ENCODE results near the gene LGI4.
"Not testable (repeated sequence)": the region's sequence is repeated elsewhere in the genome, so short reads cannot be mapped to it uniquely, and the experiment has no call there.

Gene LGI4

DNA sequence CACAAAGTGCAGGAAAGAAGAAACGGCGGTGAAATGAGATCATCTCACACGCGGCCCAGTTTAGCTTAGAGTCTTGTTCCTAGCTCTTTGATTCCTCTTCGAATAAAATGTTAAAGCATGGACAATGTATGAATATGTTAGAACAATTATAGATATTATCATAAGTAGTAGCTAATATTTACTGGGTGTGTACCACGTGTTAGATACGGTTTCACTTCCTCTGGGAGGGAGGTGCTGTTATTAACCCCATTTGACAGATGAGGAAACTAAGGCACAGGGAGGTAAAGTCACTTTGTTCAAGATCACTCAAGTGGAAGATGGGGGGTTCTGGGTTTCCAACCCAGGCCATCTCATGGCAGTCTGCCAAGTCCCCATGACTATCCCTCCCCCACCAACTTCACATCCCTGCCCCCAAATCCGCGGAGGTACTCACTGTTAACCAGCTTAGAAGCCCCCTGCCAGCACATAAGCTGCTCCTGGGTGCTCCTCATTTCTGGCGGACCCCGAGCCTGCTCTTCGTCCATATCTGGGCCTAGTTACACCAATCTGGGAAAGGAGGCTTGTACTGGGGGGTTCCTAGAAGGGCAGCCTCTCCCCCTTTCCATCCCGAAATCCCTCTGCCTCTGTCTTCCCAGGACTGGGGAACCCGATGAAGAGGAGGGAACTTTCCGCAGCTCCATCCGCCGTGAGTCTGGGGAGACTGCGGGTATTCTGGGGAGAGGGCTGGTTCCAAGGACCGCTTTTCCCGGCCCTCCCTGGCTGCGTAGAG, 7.2 kb upstream of the LGI4 start:
- peak; percentile 40 for DNase-seq (ENCODE audit: low spot score)

DNA sequence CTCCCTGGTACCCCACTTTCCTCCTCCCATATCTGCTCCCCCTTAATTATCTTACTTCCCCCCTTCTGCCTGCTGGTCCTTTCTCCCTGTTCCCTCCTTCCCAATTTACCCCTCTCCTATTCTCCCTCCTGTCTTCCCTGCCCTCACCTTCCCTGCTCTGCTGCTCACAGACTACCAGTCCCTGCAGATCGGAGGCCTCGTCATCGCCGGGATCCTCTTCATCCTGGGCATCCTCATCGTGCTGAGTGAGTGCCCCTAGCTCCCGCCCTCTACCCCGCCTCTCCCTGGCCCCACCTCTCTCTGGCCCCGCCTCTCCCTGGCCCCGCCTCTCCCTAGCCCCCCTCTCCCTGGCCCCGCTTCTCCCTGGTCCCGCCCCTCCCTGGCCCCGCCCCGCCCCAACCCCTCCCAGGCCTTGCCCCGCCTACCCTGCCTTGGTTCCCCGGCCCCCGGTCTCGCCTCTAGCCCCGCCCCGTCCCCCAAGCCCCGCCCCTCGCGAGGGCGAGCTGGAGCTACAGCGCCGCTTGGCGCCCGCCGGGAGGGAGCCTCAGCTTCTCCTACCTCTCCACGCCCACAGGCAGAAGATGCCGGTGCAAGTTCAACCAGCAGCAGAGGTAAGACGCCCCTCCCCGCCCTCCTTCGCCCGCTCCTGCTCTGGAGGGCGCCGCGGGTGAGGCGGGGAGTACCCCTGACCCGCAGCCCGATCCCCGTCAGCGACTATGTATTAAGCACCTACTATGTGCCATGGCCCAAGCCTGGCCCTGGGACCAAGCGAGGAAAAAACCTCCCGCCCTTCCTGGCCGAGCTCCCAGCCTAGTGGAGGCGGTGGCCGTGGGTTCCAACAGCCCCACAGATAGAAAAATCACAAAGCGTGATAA, 6.3 kb upstream of the LGI4 start:
- peak; percentile 95 for DNase-seq (ENCODE audit: low spot score)

DNA sequence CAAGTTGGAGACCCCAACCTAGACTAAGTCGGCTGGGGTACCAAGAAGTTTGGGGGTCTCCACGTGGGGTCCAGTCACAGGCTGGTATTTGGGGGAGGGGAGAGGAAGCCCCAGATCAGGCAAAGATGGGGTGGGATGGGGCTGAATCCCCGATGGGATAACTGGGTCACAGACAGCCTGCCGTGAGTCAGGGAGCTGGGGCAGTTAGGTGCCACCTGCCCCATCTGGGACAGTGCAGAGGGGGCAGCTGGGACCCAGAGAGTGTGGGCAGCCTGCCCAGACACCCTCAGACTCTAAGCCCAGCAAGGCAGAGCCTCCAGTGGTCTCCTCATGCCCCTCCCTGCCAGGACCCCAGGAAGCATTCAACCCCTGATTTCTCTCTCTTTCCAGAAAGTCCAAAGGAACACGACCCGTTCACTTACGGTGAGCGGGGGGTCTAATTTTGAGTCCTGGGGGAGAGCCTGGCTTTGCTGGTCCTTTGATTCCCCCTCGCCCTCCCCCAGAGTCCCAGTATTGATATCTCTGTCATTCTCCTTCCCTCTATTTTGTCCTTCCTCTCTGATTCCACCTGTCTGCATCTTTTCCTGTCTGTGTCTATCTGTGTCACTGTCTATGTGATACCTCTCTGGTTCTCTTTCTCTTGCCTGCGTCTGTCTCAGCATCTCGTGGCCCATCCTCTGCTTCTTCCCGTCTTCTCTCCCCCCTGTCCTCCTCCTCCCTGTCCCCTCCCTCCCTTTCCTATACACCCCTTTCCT, 5.5 kb upstream of the LGI4 start:
- no peak for DNase-seq (ENCODE audit: low spot score)

DNA sequence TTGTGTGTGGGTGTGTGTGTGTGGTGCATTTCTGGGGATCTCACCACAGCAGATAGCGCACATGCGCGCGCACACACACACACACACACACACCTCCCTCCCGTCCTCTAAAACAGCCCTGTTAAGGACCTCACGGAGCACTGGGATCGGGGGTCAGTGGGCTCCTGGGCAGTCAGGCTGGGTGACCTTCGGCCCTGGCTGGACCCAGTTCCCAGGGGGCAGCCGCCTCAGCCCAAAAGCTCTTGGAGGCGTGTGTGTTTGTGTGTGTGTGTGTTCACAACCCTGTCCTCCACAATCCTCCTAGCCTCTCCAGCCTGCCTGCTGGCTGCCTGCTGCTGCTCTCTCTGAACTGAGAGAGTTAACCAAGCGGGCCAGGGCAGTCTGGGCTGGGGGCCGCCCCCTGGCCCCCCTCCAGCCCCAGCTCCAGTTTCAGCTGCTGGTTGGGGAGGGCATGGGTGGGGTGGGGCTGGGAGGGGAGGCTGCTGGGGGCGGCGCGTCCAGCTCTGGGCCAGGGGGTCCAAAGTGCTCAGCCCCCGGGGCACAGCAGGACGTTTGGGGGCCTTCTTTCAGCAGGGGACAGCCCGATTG, 3.5 kb upstream of the LGI4 start, which contains the start of gene FXYD1:
Gene FXYD1 (plus strand): TSS at position 520 of the 588 bp plus-strand sequence. CDS start 1,256 bp downstream, outside the sequence.
- DNase-seq (ENCODE audit: low spot score) = no peak

DNA sequence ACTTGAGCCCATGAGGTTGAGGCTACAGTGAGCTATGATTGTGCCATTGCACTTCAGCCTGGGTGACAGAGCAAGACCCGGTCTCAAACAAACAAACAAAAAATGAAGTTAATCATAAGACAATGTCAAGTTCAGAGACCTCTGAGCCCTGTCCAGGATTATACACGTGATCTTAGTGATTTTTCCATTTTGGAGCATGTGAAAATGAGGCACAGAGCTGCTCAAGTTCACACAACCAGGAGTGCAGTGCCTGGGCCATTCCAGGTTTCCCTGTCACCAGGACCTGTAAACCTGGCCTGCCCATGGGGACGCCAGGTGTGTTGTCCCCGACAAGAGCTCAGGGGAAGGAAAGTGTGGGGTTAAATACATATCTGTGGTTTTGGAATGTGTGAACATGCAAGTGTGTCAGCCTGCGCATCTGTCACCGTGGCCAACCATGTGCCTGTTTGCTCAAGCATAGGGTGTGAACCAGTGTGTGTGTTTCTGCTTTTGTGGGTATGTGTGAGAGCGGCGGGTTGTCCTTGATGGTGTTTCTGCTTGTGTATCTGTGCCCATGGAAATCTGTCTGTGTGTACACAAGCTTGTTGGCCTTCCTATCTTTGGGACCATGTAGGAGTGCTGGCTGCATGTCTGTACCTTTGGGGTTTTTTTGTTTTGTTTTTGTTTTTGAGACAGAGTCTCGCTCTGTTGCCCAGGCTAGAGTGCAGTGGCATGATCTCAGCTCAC, 2.3 kb upstream of the LGI4 start:
- DNase-seq (ENCODE audit: low spot score) = no peak

DNA sequence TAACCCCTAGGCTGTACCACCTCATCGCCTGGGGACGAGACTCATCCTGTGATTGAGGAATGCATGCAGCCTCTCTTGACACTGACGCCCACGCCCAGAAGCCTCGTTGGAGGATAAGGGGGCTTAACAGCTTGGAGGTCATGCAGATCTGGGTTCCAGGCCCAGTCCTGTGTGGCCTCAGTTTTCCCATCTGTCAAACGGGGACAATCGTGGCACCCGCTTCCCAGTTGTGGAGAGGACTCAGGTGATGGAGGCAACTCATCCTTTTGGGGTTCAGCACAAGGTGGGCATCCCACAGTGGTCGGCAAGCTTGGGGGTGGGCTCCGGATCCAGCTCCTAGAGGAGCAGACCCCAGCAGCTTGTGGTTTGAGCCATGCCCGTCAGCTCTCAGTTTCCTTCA, 1.4 kb upstream of the LGI4 start:
- DNase-seq (ENCODE audit: low spot score) = no peak

DNA sequence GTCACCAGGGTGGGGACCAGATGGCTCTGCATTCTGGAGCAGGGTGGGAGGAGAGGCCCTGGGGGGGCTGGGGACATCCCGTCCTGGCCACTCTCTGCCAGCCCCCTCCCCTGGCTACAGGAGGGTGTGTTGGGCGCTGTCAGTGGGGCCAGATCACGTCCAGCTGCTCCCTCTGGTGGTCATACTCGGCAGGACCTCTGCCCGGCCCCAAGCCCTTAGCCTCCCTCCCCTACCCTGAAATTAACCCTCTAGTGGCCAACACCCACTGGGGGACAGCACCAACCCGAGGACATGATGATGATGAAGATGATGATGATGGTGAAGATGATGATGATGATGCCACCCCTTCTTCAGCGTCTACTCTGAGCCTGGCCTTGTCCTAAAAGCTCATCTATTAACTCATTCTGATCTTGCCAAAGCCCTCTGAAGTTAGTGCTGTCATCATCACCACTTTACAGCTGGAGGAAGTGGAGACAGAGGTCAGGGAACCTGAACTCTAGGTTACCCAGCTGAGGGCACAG, 590 bp upstream of the LGI4 start:
- DNase-seq (ENCODE audit: low spot score) = peak; percentile 65

DNA sequence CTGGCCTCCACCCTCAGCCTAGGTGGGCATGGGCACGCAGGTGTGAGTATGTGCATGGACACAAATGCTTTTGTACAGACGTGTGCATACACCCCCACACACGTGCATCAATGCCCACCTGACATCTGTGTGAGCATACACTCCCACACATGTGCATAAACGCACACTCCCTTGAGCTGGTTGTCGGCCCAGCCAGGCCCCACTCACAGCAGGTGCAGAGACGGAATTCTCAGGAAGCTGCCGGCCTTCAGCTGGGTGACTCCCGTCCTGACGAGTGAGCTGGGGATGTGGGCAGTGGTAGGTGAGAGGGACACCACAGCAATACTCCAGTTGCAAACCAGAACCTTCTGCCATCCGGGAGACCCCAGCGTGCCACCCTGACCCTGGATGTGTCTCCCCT, 1.0 kb downstream of the LGI4 start:
- no peak for DNase-seq (ENCODE audit: low spot score)

DNA sequence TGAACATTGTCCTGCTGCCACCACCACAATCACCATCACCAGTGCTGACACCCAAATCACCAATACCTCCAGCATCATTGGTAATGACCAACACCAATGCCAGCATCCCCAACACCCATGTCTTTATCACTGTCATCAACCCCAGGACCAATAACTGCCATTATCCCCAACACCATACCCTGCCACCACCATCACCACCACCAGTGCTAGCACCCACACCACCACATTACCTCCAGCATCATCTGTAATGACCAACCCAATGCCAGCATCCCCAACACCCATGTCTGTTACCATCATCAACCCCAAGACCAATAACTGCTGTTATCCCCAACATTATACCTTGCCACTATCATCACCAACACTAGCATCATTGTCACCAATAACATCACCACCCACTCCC, 2.6 kb downstream of the LGI4 start:
- no peak for DNase-seq (ENCODE audit: low spot score)

DNA sequence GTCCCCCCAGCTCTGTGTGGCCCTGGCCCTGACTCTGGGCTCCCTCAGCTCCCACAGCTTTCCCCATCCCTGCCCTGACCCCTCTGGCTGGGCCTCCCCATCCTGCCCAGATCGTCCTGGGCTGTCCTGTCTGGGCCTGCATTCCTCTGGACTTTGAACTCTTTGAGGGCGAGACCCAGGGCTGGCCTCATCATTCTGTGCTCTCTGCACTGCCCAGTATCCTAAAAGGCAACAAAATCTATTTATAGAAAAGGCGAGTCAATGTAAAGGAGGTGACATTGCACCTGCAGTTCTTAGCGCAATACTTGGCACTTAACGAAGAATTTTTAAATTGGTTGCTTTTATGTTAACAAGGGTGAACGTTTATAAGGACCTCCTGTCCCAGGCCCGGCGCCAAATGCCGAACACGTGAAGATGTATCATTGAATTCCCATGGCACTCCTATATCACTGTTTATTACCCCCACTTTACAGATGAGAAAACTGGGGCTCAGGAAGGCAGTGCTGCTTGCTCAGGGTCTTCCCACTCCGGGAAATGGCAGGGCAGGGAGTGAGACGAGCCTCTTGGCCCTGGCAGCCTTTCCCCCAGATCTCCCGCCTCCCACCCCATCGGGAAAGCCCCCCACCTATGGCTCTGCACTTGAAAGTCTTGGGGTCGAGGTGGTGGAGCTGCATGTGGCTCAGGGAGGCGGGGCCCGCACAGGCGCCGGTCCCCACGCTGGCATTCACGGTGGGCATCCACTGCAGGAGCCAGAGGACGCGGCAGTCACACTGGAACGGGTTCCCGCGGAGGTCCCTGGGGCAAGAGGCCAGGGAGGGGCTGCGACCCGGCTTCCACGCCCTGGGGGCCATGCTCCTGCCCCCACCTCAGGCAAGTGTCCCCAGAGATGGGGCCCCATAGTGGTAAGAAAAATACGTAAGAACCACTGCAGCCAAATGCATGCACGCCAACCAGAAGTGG, 3.8 kb downstream of the LGI4 start:
- no peak for DNase-seq (ENCODE audit: low spot score)

DNA sequence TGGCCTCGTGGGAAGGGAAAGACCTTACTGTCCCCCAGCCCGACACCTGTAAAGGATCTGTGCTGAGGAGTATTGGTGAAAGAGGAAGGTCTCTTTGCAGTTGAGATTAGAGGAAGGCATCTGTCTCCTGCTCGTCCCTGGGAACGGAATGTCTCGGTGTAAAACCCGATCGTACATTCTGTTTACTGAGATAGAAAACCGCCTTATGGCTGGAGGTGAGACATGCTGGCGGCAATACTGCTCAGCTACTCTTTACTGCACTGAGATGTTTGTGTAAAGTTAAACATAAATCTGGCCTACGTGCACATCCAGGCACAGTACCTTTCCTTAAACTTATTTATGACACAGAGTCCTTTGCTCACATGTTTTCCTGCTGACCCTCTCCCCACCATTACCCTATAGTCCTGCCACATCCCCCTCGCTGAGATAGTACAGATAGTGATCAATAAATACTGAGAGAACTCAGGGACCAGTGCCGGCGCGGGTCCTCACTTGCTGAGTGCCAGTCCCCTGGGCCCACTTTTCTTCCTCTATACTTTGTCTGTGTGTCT, 5.1 kb downstream of the LGI4 start:
- not testable (repeated sequence) for DNase-seq (ENCODE audit: low spot score)

DNA sequence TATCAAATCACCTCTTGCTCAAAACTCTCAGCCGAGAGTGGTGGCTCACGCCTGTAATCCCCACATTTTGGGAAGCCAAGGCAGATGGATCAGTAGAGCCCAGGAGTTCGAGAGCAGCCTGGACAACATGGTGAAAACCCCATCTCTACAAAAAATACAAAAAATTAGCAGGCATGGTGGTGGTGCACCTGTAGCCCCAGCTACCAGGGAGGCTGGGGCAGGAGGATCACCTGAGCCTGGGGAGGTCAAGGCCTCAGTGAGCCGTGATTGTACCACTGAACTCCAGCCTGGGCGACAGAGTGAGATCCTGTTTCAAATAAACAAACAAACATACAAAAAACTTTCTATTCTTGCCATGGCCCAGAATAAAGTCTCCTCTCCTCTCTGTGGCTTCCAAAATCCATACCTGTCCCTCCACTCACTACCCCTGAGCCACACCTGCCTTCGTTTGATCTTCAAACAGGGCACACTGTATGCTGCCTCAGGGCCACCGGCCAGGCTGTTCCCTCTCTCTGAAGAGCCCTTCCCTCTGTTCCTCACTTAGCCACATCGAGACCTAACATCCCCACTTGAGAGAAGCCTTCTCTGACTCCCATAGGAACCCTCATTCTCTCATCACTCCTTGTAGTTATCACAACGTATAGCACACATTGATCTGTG, 6.3 kb downstream of the LGI4 start:
- DNase-seq (ENCODE audit: low spot score) = no peak

DNA sequence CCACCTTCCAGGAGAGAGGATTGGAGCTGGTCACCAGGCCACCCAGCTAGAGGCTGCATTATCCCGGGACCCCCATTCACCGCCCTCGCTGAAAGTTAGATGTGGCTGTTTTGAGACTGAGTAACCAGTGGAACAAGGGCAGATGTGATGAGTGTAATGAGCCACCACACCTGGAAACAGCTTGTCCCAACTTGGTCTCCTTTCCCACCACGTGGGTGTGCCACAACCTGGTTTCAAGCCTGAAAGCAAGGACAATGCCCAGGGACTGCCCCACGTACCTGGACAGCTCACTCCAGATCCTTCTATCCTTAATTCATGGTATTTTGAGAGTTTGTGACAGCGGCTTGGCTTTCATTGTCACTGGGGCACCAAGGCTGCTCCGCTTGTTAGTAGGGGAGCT, 7.0 kb downstream of the LGI4 start:
- DNase-seq (ENCODE audit: low spot score) = no peak

DNA sequence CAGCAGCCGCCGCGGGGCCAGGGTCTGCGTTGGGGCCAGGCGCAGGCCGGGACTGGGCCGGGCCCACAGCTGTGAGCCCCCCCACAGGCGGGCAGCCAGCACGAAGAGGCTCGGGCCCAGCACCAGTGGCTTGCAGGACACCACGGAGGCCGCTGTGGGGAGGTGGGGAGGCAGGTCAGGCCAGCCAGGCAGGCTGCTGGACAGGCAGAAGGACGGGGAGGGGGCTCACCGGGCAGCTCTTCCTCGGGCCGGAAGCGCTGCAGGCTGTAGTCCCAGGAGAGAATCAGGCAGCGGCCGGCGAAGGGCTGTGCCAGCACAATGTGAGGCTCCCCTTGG, 8.3 kb downstream of the LGI4 start:
- DNase-seq (ENCODE audit: low spot score) = no peak

DNA sequence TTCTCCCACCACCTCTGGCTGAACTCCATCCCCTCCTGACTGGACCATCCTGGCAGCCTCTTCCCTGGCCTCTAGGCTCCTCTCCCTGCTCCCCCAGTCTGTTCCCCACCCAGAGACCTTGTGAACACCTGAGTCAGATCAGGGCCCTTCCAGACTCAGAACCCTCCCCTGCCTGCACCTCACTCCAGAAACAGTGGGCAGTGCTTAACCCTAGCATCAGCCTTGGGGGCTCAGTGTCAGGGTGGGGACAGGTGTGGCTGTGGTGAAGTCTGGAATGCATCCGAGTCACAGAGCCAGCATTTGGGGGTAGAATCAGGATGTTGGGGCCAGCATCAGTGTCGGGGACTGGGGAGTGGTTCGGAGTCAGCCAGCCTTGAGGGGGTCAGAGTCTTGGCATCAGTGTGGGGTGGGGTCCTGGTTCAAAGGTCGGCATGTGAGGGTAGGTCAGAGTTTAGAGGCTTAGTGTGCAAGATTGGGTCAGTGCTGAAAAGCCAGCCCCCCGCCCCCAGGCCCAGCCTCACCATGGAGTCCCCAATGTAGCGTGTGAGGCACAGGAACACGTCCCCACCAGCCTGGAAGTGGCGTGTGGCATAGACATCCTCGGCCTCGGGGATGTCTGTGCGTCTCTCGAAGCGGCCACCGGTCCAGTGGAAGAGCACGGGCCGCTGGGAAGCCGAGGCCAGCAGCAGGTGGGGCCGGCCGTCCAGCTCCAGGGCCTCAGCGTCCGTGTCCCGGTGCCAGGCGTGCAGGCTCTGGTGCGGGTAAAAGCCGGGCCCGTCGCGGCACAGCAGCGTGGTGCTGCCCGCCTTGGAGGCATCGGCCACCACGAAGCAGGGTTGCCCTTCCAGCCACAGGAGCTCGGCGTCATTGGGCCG, 8.9 kb downstream of the LGI4 start:
- DNase-seq (ENCODE audit: low spot score) = no peak

DNA sequence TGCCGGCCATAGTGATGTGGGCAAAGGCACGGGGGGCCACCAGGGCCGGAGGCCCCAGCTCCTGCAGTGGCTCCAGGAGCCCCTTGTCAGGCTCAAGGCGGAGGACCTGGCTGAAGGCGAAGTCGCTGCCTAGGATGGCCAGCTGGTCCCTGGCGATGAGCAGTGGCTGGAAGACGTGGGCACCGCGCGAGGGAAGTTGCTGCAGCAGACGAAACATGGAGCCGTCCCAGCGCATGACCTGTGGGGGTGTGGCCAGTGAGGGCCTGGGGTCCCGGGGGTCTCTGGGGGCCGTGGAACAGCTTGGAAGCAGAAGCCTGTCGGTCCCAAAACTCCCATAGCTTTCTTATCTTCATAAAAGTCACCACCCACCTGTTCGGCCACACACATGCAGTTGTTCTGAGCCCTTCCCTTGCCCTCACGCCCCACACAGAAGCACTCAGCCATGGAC, 9.6 kb downstream of the LGI4 start:
- no peak for DNase-seq (ENCODE audit: low spot score)

DNA sequence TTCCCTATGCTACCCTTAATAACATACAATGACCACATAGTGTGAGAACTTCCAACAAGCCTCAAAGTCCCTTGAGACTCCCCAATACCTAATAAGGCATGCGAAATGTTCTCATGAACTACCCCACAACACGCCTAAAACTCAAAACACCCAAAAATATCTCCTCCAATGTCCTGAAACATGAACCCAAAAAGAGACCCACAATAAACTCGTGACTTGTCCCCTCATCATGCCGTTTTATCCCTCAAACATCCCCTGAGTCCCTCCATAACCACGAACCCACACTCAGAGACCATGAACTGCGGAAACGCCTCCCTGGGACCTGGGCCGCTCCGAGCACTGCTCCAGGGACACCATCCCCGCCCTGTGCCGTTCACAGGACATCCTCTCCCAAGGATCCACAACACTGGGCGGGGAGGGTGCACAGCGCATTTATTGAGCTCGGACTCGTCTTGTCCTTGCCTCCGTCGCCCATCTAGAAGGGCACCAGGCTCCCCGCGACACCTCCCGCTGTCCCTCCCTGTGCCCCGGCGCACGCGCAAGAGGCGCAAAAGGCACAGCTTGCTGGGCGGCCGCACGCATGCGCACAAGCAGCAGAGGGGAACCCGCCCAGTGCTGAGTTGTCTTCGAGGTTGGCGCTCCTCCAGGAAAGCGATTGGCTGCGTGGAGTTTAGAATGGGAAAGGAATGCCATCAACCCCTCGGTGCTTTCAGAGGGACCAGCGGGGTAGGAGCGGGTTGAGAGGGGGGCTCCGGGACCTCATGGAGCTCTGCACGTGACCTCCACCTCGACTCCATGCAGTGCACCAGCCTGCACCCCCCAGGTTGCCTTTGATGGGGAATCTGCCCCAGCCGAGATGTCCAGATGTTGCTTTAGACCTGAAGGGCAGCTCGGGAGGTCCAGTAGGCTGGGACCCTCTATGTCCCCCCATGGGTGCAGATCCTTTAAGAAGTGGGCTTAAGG, 10.5 kb downstream of the LGI4 start:
- DNase-seq (ENCODE audit: low spot score) = peak; percentile 89
